Stimulated activated naive CD8-positive, alpha-beta T cell treated with anti-CD3 and anti-CD28 coated beads, Interleukin-15, Interleukin-2, amounts not matched to agents 100 U/mL and 50 U/mL, for 24 hours (primary cell): ENCODE measurements around the gene PMFBP1.

Experiments
- ATAC-seq: fragments of 150-1000 bp; cut with Tn5 transposase; one replicate; pipeline ENCODE4 v1.10.0; 2021
- DNase-seq: peaks from one replicate; pipeline ENCODE4 v3.0.0; 2021

PMFBP1 gene

DNA sequence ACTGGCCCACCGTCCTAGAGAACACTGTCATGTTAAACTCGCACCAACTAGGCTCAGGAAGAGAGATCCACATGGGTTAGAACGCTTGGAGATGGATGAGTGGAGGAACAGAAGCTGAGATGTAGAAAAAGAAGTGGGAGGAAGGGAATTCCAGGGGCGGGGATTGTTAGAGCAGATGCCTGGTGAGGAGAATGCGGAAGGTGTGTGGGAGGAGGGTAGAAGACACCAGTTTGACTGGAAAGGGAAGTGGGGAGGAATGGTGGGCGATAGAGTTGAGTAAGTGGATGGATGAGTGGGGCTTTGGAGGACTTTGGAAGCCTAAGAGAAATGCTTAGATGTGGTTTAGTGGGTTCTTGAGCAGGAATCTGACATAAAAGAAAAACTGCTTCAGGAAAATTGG, 40.9 kb downstream of the PMFBP1 start:
- ATAC-seq (no peak), DNase-seq (no peak)

DNA sequence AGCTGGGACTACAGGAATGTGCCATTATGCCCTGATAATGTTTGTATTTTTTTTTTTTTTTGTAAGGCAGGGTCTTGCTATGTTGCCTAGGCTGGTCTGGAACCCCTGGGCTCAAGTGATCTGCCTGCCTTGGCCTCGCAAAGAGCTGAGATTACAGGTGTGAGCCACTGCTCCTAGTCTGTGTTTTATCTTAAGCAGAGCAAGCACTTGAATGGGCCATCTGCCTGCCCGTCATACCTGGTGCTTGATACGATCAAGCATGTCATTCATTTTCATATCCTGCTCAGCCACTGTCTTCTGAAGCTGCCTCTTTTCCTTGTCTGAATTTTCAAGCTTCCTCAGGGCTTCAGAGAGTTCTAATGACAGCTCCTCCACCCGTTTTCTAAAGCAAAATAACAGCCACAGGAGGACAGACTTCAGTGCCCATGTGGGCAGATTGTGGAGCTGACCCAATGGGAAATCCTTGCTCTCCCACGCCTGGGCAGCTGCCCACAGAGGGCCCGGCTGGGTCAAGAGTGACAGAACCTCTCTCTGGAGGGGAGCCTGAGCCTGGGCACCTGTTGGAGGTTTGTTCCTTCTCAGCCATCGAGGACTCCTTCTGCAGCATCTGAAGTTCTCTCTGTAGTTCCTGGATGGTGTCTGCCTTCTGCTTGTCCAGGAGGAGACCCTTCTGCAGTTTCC, 41.8 kb downstream of the PMFBP1 start:
- DNase-seq = no peak
- ATAC-seq = no peak

DNA sequence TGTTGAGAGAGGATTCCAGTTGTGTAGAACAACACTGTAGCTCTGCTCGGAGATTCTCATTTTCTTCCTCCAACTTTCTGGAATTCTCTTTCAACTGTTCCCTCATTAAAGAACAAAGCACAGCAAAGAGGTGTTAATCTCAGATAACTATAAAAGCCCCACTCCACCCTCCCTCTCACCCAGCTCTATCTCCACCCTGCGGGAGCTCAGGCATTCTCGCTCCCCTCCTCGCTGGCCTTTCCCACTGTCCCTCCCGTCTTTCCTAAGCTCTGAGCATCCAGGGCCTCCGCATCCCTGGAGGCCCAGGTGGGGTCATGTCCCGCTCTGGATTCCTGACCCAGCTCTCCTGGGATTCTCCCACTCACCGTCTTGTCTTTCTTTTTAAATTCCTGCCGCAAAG, 43.3 kb downstream of the PMFBP1 start:
- no peak for DNase-seq
- no peak for ATAC-seq

DNA sequence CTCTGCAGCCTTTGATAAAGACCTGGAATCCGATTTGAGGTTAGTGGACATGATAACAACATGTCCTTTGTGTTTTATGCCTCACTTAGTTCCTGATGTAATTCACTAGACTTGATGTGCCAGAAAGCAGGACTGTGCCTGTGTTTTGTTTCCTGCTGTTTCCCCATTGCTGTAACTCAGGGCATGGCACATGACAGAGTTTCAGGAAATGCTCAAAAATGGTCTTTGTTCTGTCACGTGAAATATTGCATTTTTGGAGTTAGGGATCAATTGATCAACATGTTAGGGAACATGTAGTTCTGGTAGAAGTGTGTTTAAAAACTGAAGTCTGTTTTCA, 45.6 kb downstream of the PMFBP1 start:
- no peak for ATAC-seq

DNA sequence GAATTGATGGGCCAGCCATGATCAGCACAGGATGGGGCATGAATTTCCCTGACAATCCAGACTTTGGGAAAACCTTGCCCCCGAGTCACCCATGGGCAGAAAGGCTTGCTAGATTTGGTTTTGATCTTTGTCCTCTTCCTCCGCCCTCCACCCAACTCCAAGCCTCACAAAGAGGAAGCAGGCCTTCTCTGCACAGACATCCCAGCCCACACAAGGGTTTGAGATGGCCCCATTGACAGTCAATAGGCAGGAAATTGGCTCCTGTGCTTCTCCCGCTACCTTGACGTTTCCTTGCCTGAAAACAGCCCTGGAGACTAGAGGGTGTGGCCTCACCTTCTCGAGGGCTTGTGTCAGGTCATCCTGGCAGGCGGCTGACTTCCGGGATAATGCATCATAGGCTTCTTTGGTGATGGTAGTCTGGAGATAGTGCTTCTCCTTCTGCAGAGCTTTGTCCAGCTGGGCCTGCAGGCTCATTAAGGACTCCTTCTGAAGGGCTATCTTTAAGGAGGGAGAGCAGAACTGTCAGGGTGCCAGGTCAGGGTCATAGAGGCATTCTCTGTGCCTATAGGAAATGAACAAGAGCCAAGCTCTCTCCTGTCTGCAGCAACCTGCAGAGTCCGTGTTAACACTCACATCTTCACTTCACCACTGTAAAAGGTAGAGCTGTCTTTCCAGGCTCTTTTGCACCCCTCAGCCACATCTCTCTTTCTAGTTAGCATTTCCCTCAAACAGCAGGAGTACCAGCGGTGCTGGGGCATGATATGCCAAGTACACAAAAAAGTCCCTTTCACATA, 46.1 kb downstream of the PMFBP1 start:
- DNase-seq = no peak
- ATAC-seq = no peak

More for the DNA sequence above, 45.6 kb downstream of the PMFBP1 start:
- DNase-seq = no peak

DNA sequence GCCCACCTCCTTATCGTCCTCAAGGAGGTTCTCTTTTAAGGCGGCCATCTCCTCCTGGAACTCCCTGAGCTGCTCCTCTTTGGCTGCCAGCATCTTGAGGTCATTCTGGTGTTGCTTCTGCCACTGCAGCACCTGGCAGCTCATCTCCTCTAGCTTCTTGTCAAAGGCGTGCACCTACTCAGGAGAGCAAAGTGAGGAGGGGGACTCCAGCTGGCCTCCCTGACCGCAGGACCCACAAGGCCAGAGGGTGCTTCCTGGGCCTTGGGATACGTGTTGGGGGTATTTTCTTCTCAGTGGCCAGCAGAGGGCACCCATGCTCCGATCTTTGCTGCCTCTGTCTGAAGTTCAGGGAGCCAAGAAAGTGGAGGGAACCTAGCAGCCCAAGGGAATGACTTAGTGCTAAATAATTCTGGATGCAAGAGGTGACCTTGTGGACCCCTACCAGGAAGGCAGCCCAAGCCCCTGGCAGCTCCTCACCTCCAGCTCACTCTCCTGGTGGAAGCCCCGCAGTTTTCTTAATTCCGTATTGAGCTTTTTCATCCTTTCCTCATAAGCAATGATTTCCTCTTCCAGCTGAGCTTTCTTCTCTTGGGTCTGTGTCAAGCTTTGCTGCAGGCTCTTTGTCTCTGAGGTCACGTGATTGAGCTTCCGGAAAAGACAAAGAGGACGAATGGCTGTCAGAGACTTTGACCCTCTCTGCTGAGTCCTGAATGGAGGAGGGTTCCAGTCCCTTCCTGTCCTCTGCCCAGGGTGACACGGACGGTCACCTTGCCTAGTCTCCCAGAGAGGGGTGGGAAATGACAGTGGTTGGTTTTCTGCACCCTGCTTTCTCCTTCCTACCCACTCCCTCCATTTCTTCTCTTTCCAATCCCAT, 47.0 kb downstream of the PMFBP1 start:
- peak; percentile 75 for DNase-seq
- no peak for ATAC-seq

DNA sequence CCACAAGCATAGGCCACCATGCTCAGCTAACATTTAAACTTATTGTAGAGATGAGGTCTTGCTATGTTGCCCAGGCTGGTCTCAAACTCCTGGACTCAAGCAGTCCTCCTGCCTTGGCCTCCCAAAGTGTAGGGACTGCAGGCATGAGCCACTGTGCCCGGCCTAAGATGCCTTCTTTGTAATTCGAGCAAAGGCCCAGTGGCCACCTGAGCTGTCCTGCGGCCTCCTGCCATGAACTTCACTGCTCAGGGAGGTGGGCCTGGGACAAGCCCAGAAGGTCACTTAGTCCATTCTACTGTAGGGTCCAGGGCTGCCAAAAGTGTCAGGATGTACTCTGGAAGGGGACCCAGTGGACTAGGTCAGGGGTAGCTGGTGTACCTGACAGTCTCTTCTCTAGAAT, 47.8 kb downstream of the PMFBP1 start:
- DNase-seq = no peak
- no peak for ATAC-seq

DNA sequence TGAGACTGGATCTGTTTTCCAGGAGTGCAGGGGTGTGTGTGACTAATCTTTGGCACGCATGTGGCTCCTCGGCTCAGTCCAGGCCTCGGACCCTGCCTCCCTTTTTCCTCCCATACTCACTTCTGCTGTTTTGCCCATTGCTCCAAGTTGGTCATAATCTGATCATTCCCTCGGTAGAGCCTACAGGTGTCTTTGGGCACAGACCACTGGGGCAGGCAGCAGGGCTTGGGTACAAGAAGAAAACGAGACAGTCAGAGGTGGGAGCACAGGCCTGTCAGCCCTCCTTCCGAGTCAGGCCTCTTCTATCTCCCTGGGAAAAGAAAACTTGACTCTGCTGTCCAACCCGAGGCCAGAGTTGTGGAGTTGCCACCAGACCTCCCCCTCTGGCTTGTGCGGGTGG, 48.5 kb downstream of the PMFBP1 start:
- ATAC-seq (no peak), DNase-seq (no peak)

DNA sequence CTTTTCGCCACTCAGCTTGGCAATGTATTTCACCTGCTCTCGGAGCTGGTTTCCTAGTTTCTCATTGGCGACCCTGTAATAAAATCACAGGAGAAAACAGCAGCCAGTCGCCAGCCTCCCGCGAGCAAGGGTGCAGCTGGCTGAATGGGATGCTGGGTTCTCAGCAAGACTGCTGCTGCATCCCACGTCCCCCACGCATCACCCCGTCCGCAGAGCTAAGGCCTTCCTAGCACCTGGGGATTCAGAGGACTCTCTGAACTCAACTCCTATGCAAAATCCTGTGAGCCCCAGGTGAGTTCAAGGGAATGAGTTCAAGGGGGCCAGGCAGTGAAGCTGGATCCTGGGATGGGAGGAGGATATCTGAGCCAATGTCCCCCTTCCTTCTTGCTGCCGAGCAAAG, 49.0 kb downstream of the PMFBP1 start:
- DNase-seq = no peak
- no peak for ATAC-seq

DNA sequence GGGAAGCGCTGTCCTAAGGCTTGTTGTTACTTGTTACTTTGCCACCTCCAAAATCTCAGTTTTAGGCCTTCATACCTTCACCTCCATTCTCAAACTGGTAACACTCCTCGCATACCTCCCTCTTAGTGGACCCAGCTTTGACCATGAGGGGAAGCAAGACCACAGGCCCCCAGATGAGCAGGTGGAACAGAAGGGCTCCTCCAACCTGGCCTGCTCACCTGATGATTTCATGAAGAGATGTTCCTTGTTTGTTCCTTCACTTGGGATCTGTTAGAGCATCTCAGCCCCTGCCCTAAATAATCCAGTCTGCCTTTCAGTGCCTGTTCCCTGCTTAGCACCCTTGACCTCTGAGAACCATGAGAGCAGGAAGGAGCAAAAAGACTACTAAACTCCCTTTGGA, 49.6 kb downstream of the PMFBP1 start:
- ATAC-seq = no peak
- no peak for DNase-seq

DNA sequence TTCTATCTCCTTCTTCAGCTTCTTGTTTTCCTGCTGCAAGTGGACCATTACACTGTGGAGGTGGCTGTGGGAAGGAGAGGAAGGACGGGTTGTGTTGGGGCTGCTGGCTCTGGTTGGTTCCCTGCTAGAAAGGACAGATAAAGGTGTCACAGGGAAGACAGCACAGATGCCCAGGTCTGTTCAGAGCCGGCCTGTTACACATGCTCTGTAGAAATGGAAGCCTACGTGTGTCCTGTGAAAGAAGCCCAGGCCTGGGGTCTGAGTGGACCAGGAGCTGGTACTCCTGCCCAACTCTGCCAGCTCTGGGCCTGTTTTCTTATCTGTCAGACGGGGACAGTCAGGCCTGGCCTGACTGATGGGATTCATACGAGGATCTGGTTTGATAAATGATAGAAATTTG, 51.9 kb downstream of the PMFBP1 start:
- no peak for ATAC-seq
- DNase-seq = no peak

DNA sequence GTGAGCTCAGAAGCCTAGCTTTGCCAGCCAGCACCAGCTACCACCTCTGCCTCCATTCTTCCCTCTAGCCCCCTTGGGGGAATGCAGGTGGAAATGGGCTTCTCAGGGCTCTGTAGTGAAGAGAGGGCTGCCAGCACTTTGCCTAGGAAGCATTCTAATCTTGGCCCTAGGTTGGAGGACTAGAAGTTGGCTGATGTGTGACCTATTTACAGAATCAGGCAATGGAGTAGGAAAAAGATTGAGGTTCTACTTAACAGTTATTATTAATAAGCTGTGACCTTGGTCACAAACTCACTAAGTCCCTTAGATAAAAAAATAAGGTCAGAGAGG, 58.4 kb downstream of the PMFBP1 start:
- no peak for ATAC-seq
- no peak for DNase-seq

DNA sequence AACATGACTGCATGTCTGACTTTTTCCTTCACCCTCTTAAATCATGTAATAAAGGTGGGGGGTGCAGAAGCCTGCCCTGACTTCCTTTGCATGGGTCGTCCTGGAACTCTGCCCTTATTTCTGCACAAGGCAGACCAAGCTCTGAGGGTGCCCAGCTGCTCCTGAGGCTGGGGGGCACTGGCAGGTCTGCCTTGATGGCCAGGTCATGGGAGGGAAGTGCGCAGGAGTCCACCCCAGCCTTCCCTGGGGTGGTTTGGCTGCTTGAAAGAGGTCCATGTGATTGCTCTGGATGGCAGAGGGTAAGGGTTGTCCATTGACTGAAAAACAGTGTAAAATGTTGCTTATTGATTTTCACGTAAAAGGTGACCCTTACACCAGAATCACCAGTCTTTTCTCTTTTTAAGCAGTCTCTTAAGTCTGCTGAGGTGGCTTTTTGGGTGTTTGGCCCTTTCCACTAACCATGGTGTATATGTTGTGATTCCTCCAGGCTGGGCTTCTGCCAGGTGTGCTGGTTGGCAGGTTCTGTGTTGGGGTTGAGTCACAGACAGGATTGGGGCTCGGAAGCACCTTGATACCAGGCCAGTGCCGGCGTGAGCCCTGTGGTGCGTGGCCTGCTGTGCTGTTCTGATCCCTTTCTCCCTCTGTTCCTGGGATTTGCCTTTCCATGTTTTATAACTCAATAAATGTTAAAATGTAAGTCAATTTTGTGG, 58.9 kb downstream of the PMFBP1 start:
- ATAC-seq = no peak
- no peak for DNase-seq

DNA sequence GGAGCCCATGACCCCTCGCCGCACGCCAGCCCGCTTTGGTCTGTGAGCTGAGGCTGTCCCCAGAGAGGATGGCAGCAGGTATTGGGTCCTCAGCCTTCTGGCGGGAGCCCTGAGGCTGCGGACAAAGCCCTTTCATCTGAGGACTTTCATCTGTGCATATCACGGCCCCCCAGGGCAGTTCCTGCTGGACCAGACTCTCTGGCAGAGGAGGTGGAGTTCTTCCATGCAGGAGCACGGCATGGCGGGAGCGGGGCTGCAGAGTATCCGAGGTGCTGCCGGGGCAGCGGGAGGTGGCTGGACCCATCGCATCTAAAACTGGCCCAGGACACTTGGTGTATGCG, 59.5 kb downstream of the PMFBP1 start:
- no peak for DNase-seq
- ATAC-seq = no peak

DNA sequence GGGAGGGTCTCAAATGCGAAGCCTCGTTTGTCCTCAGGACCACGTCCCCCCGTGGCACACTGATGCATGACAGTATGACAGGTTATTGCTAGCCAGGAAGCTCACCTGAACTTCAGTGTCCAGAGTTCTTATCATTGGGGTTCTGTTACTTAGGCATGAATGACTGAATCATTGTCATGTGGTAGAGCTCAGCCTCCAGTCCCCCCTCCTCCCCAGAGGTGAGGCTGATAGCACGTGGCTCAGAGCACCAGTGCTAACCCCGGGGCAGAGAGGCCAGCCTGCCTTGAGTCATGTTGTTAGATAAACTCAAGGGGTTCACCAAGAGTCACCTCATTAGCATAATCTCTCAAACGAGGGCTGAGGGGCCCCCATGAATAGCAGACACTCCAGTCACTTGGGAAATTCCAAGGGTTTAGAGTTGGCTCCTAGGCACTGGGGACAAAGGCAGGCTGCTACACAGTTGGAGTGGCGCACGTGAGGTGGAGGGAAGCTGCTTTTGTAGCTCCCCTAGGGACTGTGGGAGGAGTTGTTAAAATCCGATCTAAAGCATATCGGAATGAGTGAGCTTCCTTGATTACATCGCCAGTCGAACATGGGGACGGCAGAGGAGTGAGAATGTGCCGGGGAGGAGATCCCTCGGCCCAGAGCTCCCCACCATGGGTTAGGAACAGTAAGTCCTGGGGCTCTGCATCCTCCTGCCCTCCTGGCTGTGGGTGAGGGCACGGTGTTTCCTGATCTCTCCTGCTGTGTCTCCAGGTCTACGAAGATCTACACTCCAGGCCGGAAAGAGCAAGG, 60.1 kb downstream of the PMFBP1 start:
- no peak for ATAC-seq
- DNase-seq = no peak

DNA sequence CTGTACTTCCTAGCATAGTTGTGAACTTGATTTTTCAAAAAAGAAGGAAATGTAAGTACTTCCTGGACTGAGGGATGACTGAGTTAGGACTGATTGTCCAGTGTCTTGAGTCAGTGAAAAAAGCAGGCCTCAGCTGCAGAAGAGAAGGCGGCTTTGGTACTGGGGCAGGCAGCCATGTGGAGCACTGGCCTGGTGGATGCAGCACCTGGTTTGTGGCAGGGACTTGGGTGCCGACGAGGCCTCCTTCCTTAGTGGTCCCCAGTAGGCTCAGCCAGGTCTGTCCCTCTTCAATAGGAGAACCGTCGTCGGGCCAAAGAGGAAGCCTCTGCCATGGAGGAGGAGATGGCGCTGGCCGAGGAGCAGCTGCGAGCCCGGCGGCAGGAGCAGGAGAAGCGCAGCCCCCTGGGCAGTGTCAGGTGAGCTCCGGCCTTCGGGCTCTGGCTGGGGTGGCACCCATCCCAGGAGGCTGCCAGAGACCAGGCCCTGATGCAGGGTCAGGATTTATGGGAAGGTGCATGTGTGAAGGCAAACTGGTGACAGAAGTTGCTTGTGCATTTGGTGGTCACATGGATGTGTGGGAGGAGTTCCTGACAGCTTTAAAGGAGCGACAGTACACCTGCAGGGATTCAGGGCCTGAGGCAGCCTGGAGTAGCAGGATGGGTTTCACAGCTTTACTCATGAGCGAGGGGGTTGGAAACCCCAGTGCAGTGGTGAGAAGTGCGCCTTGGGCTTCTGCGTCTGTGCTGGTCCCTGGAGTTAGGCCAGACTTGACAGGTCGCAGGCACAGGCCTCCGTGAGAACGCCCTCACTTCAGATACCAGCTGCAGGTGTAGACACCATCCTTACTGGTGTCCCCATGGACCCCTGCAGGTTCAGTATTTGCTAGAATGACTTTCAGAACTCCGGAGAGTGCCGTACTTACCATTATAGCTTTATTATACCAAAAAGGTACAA, 61.0 kb downstream of the PMFBP1 start:
- no peak for ATAC-seq
- DNase-seq = no peak

DNA sequence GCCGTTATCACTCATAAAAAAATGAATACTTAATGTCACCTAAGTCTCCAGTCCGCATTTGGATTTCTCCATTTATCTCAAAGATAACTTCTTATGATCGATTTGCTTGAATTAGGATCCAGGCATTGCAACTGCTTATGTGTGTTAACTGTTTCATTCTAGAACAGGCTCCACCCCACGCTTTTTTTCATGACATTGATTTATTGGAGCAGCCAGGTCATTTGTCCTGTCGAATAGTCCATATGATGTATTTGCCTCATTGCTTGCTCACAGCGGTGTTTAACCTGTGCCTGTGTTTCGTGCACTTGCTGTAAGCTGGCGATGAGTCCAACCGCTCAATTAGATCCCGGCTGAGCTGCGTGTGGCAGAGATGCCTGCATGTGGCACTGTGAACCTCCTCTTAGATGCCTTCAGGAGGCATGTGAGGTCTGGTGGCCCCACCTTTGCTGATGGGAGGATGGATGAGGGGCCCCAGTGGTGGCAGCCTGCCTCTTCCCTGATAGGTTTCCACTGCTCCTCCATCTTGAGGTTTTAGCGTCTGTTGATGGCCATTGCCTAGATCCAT, 61.9 kb downstream of the PMFBP1 start:
- DNase-seq (no peak), ATAC-seq (no peak)

DNA sequence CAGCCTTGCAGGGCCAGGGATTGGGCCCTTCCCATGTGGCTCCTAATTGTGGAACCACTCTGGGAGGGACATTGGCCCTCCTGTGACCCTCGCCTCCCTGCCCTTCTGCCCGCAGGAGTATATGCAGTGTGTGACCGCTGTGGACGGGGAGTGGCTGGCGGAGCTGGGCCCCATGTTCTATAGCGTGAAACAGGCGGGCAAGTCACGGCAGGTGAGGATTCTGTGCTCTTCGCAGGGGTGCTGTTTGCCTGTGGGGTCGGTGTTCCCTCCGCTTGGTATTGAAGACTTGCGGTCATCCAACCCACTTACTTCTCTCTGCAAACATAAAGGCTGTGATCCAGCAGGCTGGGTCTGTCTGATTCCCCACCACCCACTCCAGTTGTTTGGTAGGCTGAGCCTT, 62.7 kb downstream of the PMFBP1 start:
- ATAC-seq (no peak), DNase-seq (no peak)

DNA sequence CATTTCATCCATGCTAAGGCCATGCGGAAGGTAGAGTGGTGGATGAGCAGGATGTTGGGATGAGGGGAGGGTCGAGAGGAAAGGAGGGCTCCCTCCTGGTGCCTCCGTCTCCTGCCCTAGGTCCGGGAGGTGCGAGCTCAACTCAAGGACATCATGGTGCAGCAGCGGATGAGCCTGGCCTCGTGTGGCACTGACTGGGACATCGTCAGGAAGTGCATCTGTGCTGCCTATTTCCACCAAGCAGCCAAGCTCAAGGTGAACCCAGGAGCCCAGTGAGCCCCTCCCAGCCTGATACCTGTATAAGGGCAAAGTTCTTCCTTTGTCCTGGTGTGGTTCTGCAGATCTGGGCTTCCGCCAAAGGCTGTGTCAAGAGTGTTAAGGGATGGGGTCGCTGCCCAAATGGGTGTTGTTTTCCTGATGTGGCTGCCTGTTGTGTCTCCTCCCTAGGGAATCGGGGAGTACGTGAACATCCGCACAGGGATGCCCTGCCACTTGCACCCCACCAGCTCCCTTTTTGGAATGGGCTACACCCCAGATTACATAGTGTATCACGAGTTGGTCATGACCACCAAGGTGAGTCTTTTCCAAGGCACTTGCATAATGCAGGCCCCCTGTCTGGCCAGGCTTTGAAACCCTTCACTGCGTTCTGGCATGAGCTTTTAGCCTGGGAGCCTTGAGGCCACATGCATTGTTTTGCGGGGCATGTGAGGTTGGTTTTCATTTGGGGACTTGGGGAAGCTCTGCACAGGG, 63.4 kb downstream of the PMFBP1 start:
- DNase-seq (no peak), ATAC-seq (no peak)

DNA sequence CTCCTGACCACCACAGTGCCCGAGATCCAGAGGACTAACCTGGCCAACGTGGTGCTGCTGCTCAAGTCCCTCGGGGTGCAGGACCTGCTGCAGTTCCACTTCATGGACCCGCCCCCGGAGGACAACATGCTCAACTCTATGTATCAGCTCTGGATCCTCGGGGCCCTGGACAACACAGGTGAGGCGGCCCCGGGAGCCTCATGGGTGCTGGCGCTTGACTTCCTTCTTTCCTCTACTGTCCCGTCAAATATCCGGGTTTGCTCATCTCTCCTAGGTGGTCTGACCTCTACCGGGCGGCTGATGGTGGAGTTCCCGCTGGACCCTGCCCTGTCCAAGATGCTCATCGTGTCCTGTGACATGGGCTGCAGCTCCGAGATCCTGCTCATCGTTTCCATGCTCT, 64.6 kb downstream of the PMFBP1 start:
- ATAC-seq = no peak
- no peak for DNase-seq
